Activated naive CD4-positive, alpha-beta T cell treated with anti-CD3 and anti-CD28 coated beads, Interleukin-2, amount 10 ng/mL, durations not matched to agents 7 days and 5 days (primary cell): ENCODE results near the gene WDR7.

Experiments used
- CTCF ChIA-PET: fragments of 350-600 bp; sonication (Branson Sonifier 250); formaldehyde crosslinking; loops from one replicate; lab custom pipeline; 2021; ENCODE audit warnings: antibody characterized with exemption; lab: Charles Lee
- DNase-seq: peaks from one replicate; pipeline ENCODE4 v3.0.0-alpha.2; 2020
- H3K27ac Mint-ChIP-seq: one replicate; pipeline ENCODE4 v1.8.0; 2021; ENCODE audit warnings: mild to moderate bottlenecking, moderate library complexity, mixed read lengths
- H3K27me3 Mint-ChIP-seq: one replicate; pipeline ENCODE4 v1.8.0; 2021; ENCODE audit warnings: mild to moderate bottlenecking, mixed read lengths
- H3K36me3 Mint-ChIP-seq: one replicate; pipeline ENCODE4 v1.8.0; 2021; ENCODE audit warnings: mixed read lengths
- H3K4me1 Mint-ChIP-seq: one replicate; pipeline ENCODE4 v1.8.0; 2021; ENCODE audit warnings: mixed read lengths
- H3K4me3 Mint-ChIP-seq: one replicate; pipeline ENCODE4 v1.8.0; 2021; ENCODE audit warnings: mild to moderate bottlenecking, moderate library complexity, mixed read lengths
- H3K9me3 Mint-ChIP-seq: one replicate; pipeline ENCODE4 v1.8.0; 2021; ENCODE audit warnings: mixed read lengths

Gene WDR7

DNA sequence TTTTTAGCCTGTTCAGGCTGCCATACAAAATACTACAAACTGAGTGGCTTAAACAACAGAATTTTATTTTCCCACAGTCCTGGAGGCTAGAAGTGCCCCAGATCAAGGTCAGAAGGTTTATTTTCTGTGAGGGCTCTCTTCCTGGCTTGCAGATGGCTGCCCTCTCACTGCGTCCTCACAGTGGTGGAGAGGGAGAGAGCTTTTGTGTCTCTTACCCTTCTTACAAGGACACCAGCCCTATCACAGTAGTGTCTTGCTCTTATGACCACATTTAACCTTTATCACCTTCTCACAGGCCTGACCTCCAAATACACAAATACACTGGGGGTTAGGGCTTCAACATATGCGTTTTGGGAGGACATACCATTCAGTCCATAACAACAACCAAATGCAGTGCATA, 11.7 kb downstream of the WDR7 start:
- no peak overlapping the region for H3K4me3 Mint-ChIP-seq
- H3K9me3 Mint-ChIP-seq, result no peaks in the 10 kb centered on the region
- no peaks in the 10 kb centered on the region for H3K27me3 Mint-ChIP-seq
- peaks cover 9% of the 10 kb centered on the region for H3K4me1 Mint-ChIP-seq
- no peak for DNase-seq
- peaks cover 10% of the 10 kb centered on the region for H3K36me3 Mint-ChIP-seq
- CTCF ChIA-PET, result no interaction called here
- no peak overlapping the region for H3K27ac Mint-ChIP-seq

DNA sequence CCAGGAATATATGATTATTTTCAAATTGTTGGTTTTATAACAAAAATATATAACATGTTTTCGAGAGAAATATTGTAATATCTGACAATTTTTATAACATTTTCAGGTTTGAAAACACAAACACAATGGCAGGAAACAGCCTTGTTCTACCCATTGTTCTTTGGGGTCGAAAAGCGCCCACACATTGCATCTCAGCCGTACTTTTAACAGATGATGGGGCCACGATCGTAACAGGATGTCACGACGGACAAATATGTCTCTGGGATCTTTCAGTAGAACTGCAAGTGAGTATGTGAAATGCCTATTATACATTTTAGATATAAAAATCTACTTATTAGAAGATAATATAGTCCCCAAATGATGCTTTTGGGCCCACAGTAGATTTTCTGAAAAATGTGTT, 21.2 kb downstream of the WDR7 start:
- no peak overlapping the region for H3K27ac Mint-ChIP-seq
- H3K9me3 Mint-ChIP-seq, result no peaks in the 10 kb centered on the region
- no peaks in the 10 kb centered on the region for H3K27me3 Mint-ChIP-seq
- CTCF ChIA-PET, result interaction anchor here (0.7 kb wide), 1 partner anchor 43 kb away, joined by 3 read pairs; no protein-coding TSS in a partner anchor
- DNase-seq, result no peak
- H3K36me3 Mint-ChIP-seq, result peaks cover 5% of the 10 kb centered on the region
- peaks cover 13% of the 10 kb centered on the region for H3K4me1 Mint-ChIP-seq
- H3K4me3 Mint-ChIP-seq, result no peak overlapping the region

DNA sequence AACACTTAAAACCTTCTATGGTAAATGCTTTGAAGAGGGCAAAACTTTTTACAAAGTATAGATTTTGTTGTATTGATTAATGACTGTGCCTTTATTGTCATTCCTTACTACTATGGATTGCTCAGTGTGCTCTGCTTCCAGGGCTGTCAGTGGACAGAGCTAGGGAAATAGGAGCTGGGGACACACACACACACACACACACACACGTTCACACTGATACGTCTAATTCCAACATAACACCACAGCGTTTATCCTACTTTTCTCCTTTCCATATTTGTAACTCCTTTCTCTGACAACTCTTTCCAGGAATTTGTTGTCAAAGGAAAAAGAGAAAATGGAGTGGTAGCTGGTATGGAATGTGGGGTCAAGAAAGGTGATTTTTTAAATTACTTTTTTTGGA, 21.8 kb downstream of the WDR7 start:
- Mint-ChIP-seq H3K4me3 (no peak overlapping the region), H3K4me1 (peaks cover 13% of the 10 kb centered on the region), H3K36me3 (peaks cover 9% of the 10 kb centered on the region), H3K9me3 (no peaks in the 10 kb centered on the region), H3K27ac (no peak overlapping the region), H3K27me3 (no peaks in the 10 kb centered on the region)
- CTCF ChIA-PET, result no interaction called here
- DNase-seq, result no peak

DNA sequence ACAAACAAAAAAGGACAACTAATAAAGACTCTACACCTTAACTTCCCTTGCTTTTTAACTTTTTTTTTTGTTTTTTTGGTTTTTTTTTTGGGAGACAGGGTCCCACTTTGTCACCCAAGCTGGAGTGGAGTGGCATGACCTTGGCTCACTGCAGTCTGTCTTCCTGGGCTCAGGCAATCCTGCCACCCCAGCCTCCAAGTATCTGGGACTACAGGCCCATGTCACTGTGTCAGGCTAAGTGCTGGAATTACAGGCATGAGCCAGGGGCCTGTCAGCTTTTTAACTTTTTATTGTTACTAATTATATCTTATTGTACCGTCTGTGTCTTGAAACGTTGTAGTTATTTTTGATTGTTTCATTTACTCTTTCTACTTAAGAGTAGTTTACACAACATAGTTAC, 25.5 kb downstream of the WDR7 start:
- H3K36me3 Mint-ChIP-seq, result peaks cover 11% of the 10 kb centered on the region
- H3K9me3 Mint-ChIP-seq, result no peaks in the 10 kb centered on the region
- no peaks in the 10 kb centered on the region for H3K27me3 Mint-ChIP-seq
- no peak overlapping the region for H3K4me3 Mint-ChIP-seq
- CTCF ChIA-PET, result no interaction called here
- DNase-seq, result no peak
- peaks cover 1% of the 10 kb centered on the region for H3K4me1 Mint-ChIP-seq
- H3K27ac Mint-ChIP-seq, result no peak overlapping the region

DNA sequence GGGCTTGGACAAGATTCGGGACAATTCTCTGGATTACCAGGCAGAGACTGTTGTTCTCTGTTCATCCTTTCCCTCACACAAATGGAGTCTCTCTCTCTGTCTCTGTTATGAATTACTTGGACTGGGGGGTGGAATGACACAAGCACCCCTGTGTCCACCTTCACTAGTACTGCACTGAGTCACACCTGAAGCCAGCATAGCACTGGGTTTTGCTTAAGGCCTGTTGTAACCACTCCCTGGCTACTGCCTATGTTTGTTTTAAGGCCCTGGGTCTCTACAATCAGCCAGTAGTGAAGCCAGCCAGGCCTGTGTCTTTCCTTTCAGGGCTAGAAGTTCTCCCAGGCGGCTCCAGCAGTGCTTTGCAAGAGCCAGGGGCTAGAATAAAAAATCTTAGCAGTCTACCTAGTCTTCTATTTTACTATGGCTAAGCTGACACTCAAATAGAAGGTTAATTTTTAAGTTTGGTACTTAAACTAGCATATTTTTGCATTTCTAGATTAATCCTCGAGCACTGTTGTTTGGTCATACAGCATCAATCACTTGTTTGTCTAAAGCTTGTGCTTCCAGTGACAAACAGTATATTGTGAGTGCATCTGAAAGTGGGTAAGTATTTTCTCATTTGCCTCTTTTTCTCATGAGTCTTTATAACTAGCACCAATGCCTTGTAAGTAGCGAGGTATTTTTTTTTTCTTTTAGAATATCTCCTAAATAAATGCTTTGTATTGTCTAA, 27.8 kb downstream of the WDR7 start:
- CTCF ChIA-PET, result no interaction called here
- DNase-seq, result no peak
- Mint-ChIP-seq H3K27me3 (no peaks in the 10 kb centered on the region), H3K9me3 (no peaks in the 10 kb centered on the region), H3K4me3 (no peak overlapping the region), H3K27ac (no peak overlapping the region), H3K4me1 (no peaks in the 10 kb centered on the region), H3K36me3 (peaks cover 17% of the 10 kb centered on the region)

DNA sequence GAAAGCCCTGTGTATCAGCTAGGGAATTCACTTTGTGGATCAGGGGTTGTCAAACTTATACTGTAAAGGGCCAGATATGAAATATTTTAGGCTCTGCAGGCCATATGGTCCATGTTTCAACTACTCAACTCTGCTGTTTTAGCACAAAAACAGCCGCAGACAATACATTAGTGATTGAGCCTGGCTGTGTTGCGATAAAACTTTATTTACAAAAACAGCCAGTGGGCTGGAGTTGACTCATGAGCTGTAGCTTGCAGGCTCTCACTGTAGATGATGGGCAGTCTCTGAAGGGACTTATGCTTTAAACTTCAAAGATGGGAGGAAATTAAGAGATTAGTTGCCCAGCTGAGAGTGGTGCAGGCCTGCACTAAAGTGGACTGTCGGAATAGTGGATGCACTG, 33.1 kb downstream of the WDR7 start:
- Mint-ChIP-seq H3K27ac (no peak overlapping the region), H3K36me3 (peaks cover 18% of the 10 kb centered on the region), H3K4me3 (no peak overlapping the region), H3K4me1 (no peaks in the 10 kb centered on the region), H3K9me3 (no peaks in the 10 kb centered on the region), H3K27me3 (no peaks in the 10 kb centered on the region)
- DNase-seq, result no peak
- CTCF ChIA-PET, result no interaction called here

DNA sequence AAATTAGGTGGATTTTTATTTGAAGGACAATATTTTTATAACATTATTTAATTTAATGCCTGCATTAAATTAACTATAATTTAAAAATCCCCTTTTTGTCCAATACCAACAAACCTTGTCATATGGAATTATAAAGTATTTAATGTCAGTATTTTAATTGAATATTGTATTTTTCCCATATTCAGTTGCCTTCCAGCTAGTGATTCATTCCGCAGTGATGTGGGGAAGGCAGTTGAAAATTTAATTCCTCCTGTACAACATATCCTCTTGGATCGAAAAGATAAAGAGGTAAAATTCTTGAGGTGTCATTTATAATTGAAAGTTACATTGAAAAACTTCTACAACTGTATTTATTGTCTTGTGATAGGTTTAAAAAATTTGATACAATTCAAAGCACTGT, 40.4 kb downstream of the WDR7 start:
- Mint-ChIP-seq H3K27ac (no peak overlapping the region), H3K4me3 (no peak overlapping the region), H3K36me3 (peaks cover 10% of the 10 kb centered on the region), H3K4me1 (no peaks in the 10 kb centered on the region), H3K27me3 (no peaks in the 10 kb centered on the region), H3K9me3 (no peaks in the 10 kb centered on the region)
- CTCF ChIA-PET, result no interaction called here
- no peak for DNase-seq

DNA sequence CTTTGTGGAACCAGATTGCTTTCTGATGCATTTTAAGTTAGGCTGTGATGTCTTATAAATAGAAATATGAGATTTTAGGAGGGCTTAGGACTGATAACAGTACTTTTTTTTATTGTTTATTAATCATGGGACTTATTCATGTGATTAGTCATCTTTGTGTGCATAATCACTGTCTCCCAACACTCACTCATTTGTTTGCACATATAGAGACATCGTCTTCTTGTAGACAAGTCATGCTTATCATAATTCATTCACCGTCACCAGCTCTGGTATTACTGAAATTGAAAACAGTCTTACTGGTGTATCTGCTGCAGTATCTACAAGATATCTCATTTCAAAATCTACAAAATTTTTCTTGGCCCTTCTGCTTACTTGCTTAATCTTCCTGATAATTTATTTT, 45.8 kb downstream of the WDR7 start:
- H3K27me3 Mint-ChIP-seq, result no peaks in the 10 kb centered on the region
- DNase-seq, result no peak
- H3K4me3 Mint-ChIP-seq, result no peak overlapping the region
- H3K27ac Mint-ChIP-seq, result no peak overlapping the region
- H3K4me1 Mint-ChIP-seq, result no peaks in the 10 kb centered on the region
- no peaks in the 10 kb centered on the region for H3K9me3 Mint-ChIP-seq
- H3K36me3 Mint-ChIP-seq, result peaks cover 7% of the 10 kb centered on the region
- CTCF ChIA-PET, result interaction anchor here (1.6 kb wide), 1 partner anchor 12 kb away, joined by 3 read pairs; no protein-coding TSS in a partner anchor

DNA sequence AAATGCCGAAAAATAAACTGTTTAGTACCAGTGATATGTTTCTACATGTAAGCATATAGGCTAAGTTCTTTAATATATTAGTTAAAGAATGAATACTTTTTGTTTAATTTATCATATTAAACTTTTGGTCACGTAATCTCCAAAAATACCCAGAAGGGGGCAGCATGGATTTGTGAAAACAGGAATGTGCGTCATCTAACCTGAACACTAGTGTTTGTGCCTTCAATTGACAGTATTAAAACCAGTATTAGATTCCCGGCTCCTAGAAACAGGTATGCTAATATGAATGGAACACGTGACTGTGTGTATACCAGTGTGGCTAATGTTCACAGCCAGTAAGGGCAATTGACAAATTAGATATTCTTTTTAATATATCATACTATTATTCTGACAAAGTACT, 51.8 kb downstream of the WDR7 start:
- CTCF ChIA-PET, result interaction anchor here (0.6 to 1.9 kb wide), 5 partner anchors 9 to 54 kb away, joined by 3 to 4 read pairs (median 3); no protein-coding TSS in a partner anchor
- no peaks in the 10 kb centered on the region for H3K4me1 Mint-ChIP-seq
- peak; percentile 23 for DNase-seq
- H3K36me3 Mint-ChIP-seq, result peaks cover 10% of the 10 kb centered on the region
- no peaks in the 10 kb centered on the region for H3K9me3 Mint-ChIP-seq
- H3K27ac Mint-ChIP-seq, result no peak overlapping the region
- H3K4me3 Mint-ChIP-seq, result no peak overlapping the region
- H3K27me3 Mint-ChIP-seq, result no peaks in the 10 kb centered on the region

DNA sequence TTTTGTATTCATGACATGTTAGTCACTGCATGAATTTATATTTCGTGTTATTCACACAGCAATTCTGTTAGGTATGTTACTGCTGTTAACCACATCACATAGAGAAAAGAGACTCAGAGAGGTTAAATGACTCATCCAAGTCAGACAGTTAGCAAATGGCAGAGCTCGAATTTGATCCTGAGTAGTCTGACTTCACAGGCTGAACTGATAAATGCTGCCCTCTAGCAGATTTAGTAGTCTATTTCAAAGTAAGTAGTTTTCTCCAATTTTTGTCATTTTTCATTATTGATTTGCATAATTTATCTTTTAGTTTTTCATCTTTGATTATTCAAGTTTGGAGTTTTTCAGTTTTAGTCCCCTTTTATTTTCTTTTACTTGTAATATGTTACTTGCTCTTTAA, 58.3 kb downstream of the WDR7 start:
- no peak overlapping the region for H3K4me3 Mint-ChIP-seq
- no peak overlapping the region for H3K27ac Mint-ChIP-seq
- H3K36me3 Mint-ChIP-seq, result peaks cover 8% of the 10 kb centered on the region
- H3K9me3 Mint-ChIP-seq, result no peaks in the 10 kb centered on the region
- no peaks in the 10 kb centered on the region for H3K27me3 Mint-ChIP-seq
- peak; percentile 46 for DNase-seq
- H3K4me1 Mint-ChIP-seq, result peaks cover 3% of the 10 kb centered on the region
- CTCF ChIA-PET, result interaction anchor here (0.6 to 2.5 kb wide), 8 partner anchors 10 to 77 kb away, joined by 3 to 16 read pairs (median 4); no protein-coding TSS in a partner anchor

DNA sequence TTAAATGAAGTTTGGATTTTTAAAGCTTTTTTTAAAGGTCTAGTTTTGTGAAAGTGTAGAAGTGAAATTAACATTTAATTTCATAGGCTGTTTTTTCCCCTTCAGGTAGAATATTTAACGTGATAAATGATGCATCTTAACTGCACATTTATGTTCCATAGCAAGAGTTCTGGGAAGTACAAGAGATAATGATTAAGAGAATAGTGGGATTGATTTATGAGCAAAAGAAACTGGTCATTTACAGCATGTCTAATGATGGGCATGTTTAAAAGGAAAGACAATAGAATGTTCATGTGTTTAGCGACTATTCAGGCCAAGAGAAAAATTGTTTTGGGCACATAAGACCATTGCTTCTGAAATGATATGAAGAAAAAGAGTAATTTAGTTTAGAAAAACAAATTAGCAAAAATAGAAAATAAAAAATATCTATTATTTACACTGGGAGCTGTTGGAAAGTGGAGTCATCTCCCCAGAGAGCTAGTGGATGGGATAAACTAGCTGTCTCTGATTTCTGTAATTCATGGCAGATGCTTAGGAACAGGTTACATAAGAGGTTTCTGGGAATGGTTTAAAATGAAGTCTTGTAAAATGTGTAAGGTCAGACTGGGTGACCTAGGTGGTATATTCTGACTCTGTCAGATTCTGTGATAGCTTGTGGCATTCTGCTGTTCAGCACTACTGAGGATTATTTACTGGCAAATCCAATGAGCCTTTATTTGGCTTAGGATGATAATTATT, 60.7 kb downstream of the WDR7 start:
- Mint-ChIP-seq H3K27me3 (no peaks in the 10 kb centered on the region), H3K27ac (no peak overlapping the region), H3K4me3 (no peak overlapping the region), H3K4me1 (peaks cover 16% of the 10 kb centered on the region), H3K36me3 (peaks cover 5% of the 10 kb centered on the region), H3K9me3 (no peaks in the 10 kb centered on the region)
- DNase-seq, result no peak
- CTCF ChIA-PET, result interaction anchor here (1.2 to 1.7 kb wide), 2 partner anchors 10 to 65 kb away, joined by 4 read pairs; no protein-coding TSS in a partner anchor

DNA sequence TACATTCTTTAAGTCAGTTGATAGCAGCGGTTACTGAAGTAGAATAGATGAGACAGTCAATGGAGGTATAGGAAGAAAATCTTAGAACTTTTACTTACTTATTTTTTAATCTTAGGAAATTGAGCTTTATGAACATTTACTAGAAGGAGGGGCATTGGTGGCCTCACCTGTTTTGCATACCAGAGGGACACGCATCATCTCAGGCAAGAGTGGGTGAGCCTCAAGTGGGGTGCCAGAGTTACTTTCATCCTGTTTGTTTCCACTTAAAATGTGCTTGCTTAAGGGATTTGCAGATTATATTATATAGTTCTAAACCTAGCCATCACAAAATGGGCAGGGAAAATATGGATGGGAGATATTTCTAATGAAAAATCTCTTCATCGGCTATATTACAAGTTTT, 61.6 kb downstream of the WDR7 start:
- Mint-ChIP-seq H3K36me3 (peaks cover 2% of the 10 kb centered on the region), H3K9me3 (no peaks in the 10 kb centered on the region), H3K27ac (no peak overlapping the region), H3K4me1 (peaks cover 20% of the 10 kb centered on the region), H3K4me3 (no peak overlapping the region), H3K27me3 (no peaks in the 10 kb centered on the region)
- CTCF ChIA-PET, result interaction anchor here (1.2 to 1.7 kb wide), 2 partner anchors 11 to 66 kb away, joined by 4 read pairs; no protein-coding TSS in a partner anchor
- no peak for DNase-seq

DNA sequence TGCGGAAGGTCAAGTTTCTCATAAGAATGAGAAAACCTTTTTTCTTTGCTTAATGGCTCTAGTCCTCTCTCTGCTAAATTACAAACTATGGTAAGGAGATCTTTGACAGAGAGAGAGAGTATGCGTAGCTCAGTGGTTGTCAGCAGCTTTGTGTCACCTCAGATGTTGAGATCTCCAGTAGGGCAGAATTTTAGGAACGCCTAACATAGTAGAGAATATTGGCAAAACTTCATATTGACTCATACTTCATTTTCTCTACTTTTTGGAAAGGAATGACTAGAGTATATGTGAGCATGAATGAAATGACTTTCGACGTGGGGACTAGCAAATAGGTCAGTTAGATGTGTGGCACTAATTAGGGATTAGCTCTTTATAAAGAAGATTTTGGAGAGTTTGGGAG, 64.0 kb downstream of the WDR7 start:
- CTCF ChIA-PET, result interaction anchor here (0.6 to 0.9 kb wide), 2 partner anchors 13 to 43 kb away, joined by 3 read pairs; no protein-coding TSS in a partner anchor
- H3K27me3 Mint-ChIP-seq, result no peaks in the 10 kb centered on the region
- no peak overlapping the region for H3K27ac Mint-ChIP-seq
- H3K4me1 Mint-ChIP-seq, result peaks cover 17% of the 10 kb centered on the region
- H3K9me3 Mint-ChIP-seq, result no peaks in the 10 kb centered on the region
- no peak for DNase-seq
- no peak overlapping the region for H3K4me3 Mint-ChIP-seq
- H3K36me3 Mint-ChIP-seq, result peaks cover 10% of the 10 kb centered on the region

DNA sequence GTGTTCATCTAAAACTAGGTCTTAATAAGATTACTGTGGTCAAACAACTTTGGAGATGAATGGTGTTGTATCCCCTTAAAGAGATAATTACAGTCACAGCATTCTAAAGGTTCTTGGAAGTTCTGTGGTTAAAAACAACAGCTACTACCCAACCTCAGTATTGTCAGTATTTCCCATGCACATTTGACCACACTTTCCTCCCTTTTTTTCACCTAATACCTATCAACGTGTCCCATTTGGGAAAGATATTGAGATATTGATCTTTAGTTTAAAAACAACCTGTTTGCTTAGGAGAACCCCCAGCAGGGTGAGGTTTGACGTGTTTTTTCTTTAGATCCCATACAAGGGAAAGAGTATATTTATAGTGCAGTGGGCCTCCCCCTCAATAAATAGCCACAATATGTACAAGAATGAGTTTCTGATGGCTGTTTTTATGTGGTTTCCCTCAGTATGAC, 65.6 kb downstream of the WDR7 start:
- Mint-ChIP-seq H3K4me3 (no peak overlapping the region), H3K27me3 (no peaks in the 10 kb centered on the region), H3K36me3 (peaks cover 13% of the 10 kb centered on the region), H3K9me3 (no peaks in the 10 kb centered on the region), H3K4me1 (peaks cover 17% of the 10 kb centered on the region), H3K27ac (no peak overlapping the region)
- DNase-seq, result no peak
- CTCF ChIA-PET, result interaction anchor here (0.7 to 1.3 kb wide), 2 partner anchors 65 to 79 kb away, joined by 3 read pairs; no protein-coding TSS in a partner anchor
